Tibial nerve (tissue), 4 donors: ENCODE data around the gene ZNF385B. TPM values are rescaled to one million over a fixed set of nuclear protein-coding genes. Genes with fewer than 3 reads are reported as not detected.
A peak's percentile ranks its signal among the peaks of the same experiment; 100 is the strongest.

Experiments used
- DNase-seq, 2 donors: peaks; one replicate each; pipeline ENCODE4 v3.0.0-alpha.2; 2019; ENCODE audit warnings: low spot score in 2 of 2
- H3K27ac ChIP-seq, 4 donors: fragments of 200-600 bp; sonication (generic) in 3 of 4; one replicate each; pipeline ENCODE4 v1.5.1; 2017 to 2019; ENCODE audit warnings: mild to moderate bottlenecking in 1 of 4
- H3K27me3 ChIP-seq, 2 donors: fragments of 200-600 bp; sonication (generic) in 1 of 2; one replicate each; pipeline versions ENCODE4 v1.5.1 to v1.6.0; 2017 to 2019
- H3K36me3 ChIP-seq, 3 donors: fragments of 200-600 bp; sonication (generic); one replicate each; pipeline ENCODE4 v1.5.1; 2018 to 2019
- H3K4me1 ChIP-seq, 4 donors: fragments of 200-600 bp; sonication (generic) in 3 of 4; one replicate each; pipeline ENCODE4 v1.5.1; 2017 to 2019
- H3K4me3 ChIP-seq, 4 donors: fragments of 200-600 bp; sonication (generic) in 3 of 4; one replicate each; pipeline ENCODE4 v1.5.1; 2017 to 2019; ENCODE audit warnings: mild to moderate bottlenecking in 1 of 4, moderate library complexity in 1 of 4
- H3K9me3 ChIP-seq, 4 donors: fragments of 200-600 bp; sonication (generic) in 3 of 4; one replicate each; pipeline ENCODE4 v1.5.1; 2017 to 2019
- EP300 ChIP-seq, 2 donors: sonication (generic); formaldehyde crosslinking; IDR thresholded peaks; one replicate each; pipeline ENCODE4 v1.6.1; 2017; ENCODE audit warnings: antibody characterized with exemption in 2 of 2, mild to moderate bottlenecking in 1 of 2
- POLR2A ChIP-seq, 2 donors: fragments of 450-650 bp; IDR thresholded peaks; one replicate each; pipeline ENCODE4 v1.6.1; 2017; ENCODE audit warnings: antibody characterized with exemption in 2 of 2, mild to moderate bottlenecking in 2 of 2, moderate library complexity in 2 of 2
- WGBS, 2 donors: methylation state at CpG; one replicate each; pipeline ENCODE4 v1.1.5; 2018; 5-methylcytosine and 5-hydroxymethylcytosine counted together
- total RNA-seq, 4 donors: library from RNA; depleted of rRNA; stranded (reverse); fragments of >200 nt; gene quantifications; one replicate each; pipeline ENCODE4 v1.1.0, GENCODE V29; 2016
- TF ChIP-seq, protein P1 (sequence below), 5 experiments: fragments of 200-600 bp in 3 of 5; fragments of 450-650 bp in 2 of 5; sonication (generic) in 3 of 5; IDR thresholded peaks; one replicate each; pipeline ENCODE4 v1.5.1; 2016 to 2019; ENCODE audit warnings: antibody characterized with exemption in 5 of 5, mild to moderate bottlenecking in 3 of 5, moderate library complexity in 2 of 5

The ZNF385B gene
- total RNA-seq, 4 donors from 2014 or later, result 1.2 to 3.9 (median 2.6) TPM

DNA sequence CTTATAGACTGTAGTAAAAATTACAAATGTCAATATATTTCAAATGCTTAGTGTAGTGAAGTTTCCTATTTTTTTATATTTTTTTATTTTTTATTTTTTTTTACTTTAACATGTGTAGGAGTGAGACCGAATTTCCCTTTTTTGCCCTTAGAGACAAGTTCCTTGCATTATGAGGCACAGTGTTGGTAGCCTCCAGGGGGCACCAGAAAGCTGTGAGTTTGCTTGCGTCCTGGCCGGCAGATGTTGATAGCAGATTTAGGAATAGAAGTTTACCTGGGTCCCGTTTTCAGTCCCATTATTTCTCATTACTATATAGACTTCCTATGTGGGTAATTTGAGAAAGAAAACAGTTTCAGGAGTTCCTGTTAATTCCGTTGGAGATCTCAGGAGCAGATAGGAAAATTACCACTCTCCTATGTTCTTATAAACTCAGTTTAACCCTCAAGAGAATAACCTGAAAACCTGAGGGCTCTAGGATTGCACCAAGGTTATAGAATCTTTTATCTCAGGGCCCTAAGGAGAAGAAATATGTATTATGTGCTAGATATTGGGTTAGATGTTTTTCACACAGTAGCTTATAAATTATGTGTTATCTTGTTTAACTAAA, 439.3 kb downstream of the ZNF385B start:
- H3K4me3 ChIP-seq, result no peak overlapping the region
- H3K4me1 ChIP-seq, result no peaks in the 10 kb centered on the region
- no peaks in the 10 kb centered on the region for H3K9me3 ChIP-seq
- WGBS, 2 donors, result 5 to 7% methylated on average over 5 of the region's 5 CpGs
- DNase-seq, result peak; percentile 71 to 87
- H3K27ac ChIP-seq, result no peak overlapping the region
- H3K36me3 ChIP-seq, result no peaks in the 10 kb centered on the region
- no peaks in the 10 kb centered on the region for H3K27me3 ChIP-seq
- TF ChIP-seq POLR2A (IDR thresholded peaks at IDR 0.05), result no peak
- TF ChIP-seq, protein P1, sequence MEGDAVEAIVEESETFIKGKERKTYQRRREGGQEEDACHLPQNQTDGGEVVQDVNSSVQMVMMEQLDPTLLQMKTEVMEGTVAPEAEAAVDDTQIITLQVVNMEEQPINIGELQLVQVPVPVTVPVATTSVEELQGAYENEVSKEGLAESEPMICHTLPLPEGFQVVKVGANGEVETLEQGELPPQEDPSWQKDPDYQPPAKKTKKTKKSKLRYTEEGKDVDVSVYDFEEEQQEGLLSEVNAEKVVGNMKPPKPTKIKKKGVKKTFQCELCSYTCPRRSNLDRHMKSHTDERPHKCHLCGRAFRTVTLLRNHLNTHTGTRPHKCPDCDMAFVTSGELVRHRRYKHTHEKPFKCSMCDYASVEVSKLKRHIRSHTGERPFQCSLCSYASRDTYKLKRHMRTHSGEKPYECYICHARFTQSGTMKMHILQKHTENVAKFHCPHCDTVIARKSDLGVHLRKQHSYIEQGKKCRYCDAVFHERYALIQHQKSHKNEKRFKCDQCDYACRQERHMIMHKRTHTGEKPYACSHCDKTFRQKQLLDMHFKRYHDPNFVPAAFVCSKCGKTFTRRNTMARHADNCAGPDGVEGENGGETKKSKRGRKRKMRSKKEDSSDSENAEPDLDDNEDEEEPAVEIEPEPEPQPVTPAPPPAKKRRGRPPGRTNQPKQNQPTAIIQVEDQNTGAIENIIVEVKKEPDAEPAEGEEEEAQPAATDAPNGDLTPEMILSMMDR (IDR thresholded peaks at IDR 0.05), result peak; percentile 37 to 68 (median 66)

DNA sequence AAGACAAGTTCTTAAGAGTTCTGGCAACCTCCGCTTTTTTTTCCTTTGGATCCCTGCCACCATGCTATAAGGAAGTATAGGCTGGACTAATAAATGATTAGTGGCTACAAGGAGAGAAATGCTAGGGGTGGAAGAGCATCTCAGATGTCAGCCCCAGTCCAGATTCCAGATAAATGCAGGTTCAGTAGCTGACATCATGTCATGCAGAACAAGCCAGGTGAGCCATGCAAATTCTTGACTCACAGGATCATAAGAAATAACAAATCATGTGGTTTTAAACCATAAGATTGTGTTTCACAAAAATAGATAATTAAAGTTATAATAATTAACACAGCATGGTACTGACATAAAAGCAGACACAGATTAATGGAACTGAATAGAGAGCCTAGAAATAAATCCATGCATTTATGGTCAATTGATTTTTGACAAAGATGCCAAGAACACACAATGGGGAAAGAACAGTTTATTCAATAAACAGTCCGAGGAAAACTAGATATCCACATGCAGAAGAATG, 443.9 kb downstream of the ZNF385B start:
- Histone ChIP-seq H3K27me3 (no peaks in the 10 kb centered on the region), H3K9me3 (no peaks in the 10 kb centered on the region), H3K4me3 (no peak overlapping the region), H3K36me3 (no peaks in the 10 kb centered on the region), H3K27ac (no peak overlapping the region), H3K4me1 (no peaks in the 10 kb centered on the region)
- no peak for DNase-seq
- TF ChIP-seq, protein P1 (IDR thresholded peaks at IDR 0.05), result no peak
- TF ChIP-seq EP300 (IDR thresholded peaks at IDR 0.05) (no peak), POLR2A (IDR thresholded peaks at IDR 0.05) (no peak)
- 81 to 83% methylated on average over 2 of the region's 2 CpGs for WGBS, 2 donors

DNA sequence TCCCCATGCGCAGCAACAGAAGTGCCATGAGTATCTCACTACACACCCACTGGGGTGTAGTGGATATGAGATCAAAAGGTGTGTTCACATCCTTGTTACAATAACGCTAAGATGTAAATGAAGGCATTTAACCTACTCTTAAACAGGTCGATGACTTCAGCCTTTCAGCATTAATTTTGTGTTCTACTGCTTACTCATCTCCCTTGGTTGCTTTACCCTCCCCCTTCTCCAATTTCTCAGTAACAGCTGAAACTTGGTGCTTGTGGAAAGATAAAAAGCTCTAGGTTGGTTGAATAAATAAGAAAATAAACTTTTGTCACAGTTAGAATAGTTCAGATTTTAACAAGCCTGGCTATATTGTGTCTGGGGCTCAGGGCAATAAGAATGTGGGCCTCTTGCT, 449.3 kb downstream of the ZNF385B start:
- Histone ChIP-seq H3K36me3 (no peaks in the 10 kb centered on the region), H3K9me3 (no peaks in the 10 kb centered on the region), H3K27ac (no peak overlapping the region), H3K27me3 (no peaks in the 10 kb centered on the region), H3K4me1 (no peaks in the 10 kb centered on the region), H3K4me3 (no peak overlapping the region)
- TF ChIP-seq POLR2A (IDR thresholded peaks at IDR 0.05), result no peak
- TF ChIP-seq, protein P1 (IDR thresholded peaks at IDR 0.05), result no peak
- TF ChIP-seq EP300 (IDR thresholded peaks at IDR 0.05), result no peak
- DNase-seq, result no peak
- 82 to 92% methylated on average over 3 of the region's 3 CpGs for WGBS, 2 donors

DNA sequence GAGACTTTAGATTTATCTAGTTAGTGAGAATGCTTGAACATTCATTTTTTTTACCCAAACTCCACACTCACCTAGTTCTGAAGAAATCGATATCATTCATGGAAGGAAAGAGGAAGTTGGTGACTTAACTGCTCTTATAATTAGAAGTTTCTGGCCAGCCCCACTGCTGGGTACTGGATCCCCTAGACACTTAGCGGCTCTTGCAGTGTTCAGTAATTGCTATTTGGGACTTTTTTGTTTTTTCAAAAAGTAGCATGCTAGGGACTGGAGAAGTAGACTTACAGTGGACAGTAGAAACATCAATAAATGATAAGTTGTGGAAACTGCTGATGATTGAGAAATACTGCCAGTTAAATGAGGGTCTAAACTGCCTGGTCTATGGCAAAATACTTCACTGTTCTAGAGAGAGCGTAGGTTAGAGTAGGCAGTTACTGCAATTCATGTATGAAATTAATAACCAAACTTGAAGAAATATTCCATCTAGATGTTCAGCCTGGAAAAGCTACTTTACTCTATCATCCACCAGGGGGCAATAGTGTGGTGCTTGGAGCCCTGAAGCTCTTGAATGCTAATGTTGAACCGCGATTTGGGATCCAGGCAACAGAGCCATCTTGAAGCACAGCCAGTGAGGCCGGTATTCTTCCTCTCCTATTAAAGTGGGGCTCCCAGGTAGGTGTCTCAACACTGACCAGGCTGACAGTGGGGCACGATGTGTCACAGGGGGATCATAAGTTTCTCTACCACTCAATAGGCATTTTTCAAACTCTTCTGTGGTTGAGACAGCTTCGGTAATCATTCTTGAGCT, 450.7 kb downstream of the ZNF385B start:
- TF ChIP-seq, protein P1 (IDR thresholded peaks at IDR 0.05), result peak; percentile 49 to 74 (median 63)
- no peak for TF ChIP-seq EP300 (IDR thresholded peaks at IDR 0.05)
- Histone ChIP-seq H3K4me3 (no peak overlapping the region), H3K36me3 (no peaks in the 10 kb centered on the region), H3K27ac (no peak overlapping the region), H3K4me1 (no peaks in the 10 kb centered on the region), H3K27me3 (no peaks in the 10 kb centered on the region), H3K9me3 (no peaks in the 10 kb centered on the region)
- 33 to 40% methylated on average over 8 of the region's 8 CpGs for WGBS, 2 donors
- DNase-seq, result peak in 1 of 2 donors; percentile 50

DNA sequence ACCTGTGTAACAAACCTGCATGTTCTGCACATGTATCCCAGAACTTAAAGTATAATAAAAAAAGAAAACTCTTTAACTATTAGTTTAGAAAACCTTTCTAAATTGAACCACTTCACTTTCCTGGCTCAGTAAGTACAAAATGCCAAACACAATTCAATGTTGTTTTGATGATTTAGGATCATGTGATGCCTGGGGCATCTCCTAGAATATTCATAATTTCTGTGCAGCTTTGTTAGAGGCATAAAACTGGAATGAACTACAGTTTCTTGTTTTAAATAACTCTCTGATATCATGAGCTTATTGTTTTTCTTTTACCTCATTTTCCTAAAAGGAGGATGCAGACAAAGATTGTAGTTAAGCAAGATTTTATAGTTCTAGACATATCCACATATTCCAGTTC, 457.8 kb downstream of the ZNF385B start:
- no peak overlapping the region for H3K27ac ChIP-seq
- TF ChIP-seq POLR2A (IDR thresholded peaks at IDR 0.05), result no peak
- no peak for TF ChIP-seq EP300 (IDR thresholded peaks at IDR 0.05)
- TF ChIP-seq, protein P1 (IDR thresholded peaks at IDR 0.05), result no peak
- H3K4me1 ChIP-seq, result no peaks in the 10 kb centered on the region
- no peak overlapping the region for H3K4me3 ChIP-seq
- no peaks in the 10 kb centered on the region for H3K27me3 ChIP-seq
- H3K36me3 ChIP-seq, result no peaks in the 10 kb centered on the region
- DNase-seq, result no peak
- H3K9me3 ChIP-seq, result no peaks in the 10 kb centered on the region
